Psoas muscle (tissue), 8 donors: ENCODE measurements around the gene INPP4A. TPM values are rescaled to one million over a fixed set of nuclear protein-coding genes. Genes with fewer than 3 reads are reported as not detected.

ENCODE experiments used
- ATAC-seq, 4 donors: fragments of 200-7000 bp; cut with Tn5 transposase; one replicate each; pipeline ENCODE4 v1.9.1; 2020; ENCODE audit warnings: moderate library complexity in 3 of 4, mild to moderate bottlenecking in 2 of 4
- DNase-seq, 2 donors: peaks; one replicate each; pipeline ENCODE4 v3.0.0-alpha.2; 2020
- H3K27ac ChIP-seq: fragments of 200-600 bp; one replicate; pipeline ENCODE4 v1.8.0; 2022
- H3K27me3 ChIP-seq, 3 donors: fragments of 200-600 bp in 1 of 3; one replicate each; pipeline versions ENCODE4 v1.6.1 to v1.8.0; 2013 to 2022; ENCODE audit warnings: low read length in 2 of 3, mild to moderate bottlenecking in 2 of 3, moderate library complexity in 1 of 3; ENCODE audit not compliant: insufficient read depth in 3 of 3
- H3K36me3 ChIP-seq, 2 donors: fragments of 200-600 bp in 1 of 2; one replicate each; pipeline versions ENCODE4 v1.6.1 to v1.8.0; 2013 to 2022; ENCODE audit warnings: low read depth in 1 of 2, mild to moderate bottlenecking in 1 of 2, moderate library complexity in 1 of 2; ENCODE audit not compliant: insufficient read depth in 1 of 2
- H3K4me1 ChIP-seq: fragments of 200-600 bp; one replicate; pipeline ENCODE4 v1.8.0; 2022
- H3K4me3 ChIP-seq: fragments of 200-600 bp; one replicate; pipeline ENCODE4 v1.8.0; 2022; ENCODE audit warnings: mild to moderate bottlenecking
- H3K9me3 ChIP-seq: fragments of 200-600 bp; one replicate; pipeline ENCODE4 v1.8.0; 2022
- WGBS, 3 donors: extraction: QIAGEN DNeasy Blood & Tissue Kit; methylation state at CpG; one replicate each; pipeline versions ENCODE4 v1.1.6 to v1.1.7; 2013; 5-methylcytosine and 5-hydroxymethylcytosine counted together
- intact Hi-C, 2 donors: fragments of 100-400 bp; cut with DNase I; formaldehyde crosslinking; loops; one replicate each; pipeline versions ENCODE4 v1.11.0 to v1.14.2; 2022
- polyA plus RNA-seq, 3 donors: library from polyadenylated mRNA; stranded (reverse); fragments of 200-250 nt; gene quantifications; one replicate each; pipeline ENCODE4 v1.2.3, GENCODE V29; 2013
- total RNA-seq, 4 donors: library from RNA; stranded (reverse); fragmentation: NEBNext Ultra II Directional in 2 of 4; extraction: Animal tissue kit (Norgen Biotek cat#: 25700) in 2 of 4; gene quantifications; one replicate each; pipeline versions ENCODE4 v1.2.1 to v1.2.4, GENCODE V29; 2021 to 2023
- TF ChIP-seq, protein P1 (sequence below): fragments of 200-600 bp; IDR thresholded peaks from one replicate; pipeline ENCODE4 v1.8.0; 2022; ENCODE audit warnings: antibody characterized with exemption
- donor health status: healthy with polysubstance abuse.
- donor health status: DM: no; HTN: no; CAD: no; lungs with moderate emphysema.
- donor health status: Bipolar disorder and iron deficiency.
- donor health status: healthy.
- donor health status: DM: yes; HTN: yes; CAD: no.
- donor health status: DM: no; HTN: no; CAD: no.
- donor health status: DM: no; HTN: no; CAD: no.
- donor health status: DM: yes; HTN: yes; CAD: no.

Gene INPP4A
- total and polyA plus RNA-seq, 7 donors, result 2.2 to 19.7 (median 9.8) TPM

DNA sequence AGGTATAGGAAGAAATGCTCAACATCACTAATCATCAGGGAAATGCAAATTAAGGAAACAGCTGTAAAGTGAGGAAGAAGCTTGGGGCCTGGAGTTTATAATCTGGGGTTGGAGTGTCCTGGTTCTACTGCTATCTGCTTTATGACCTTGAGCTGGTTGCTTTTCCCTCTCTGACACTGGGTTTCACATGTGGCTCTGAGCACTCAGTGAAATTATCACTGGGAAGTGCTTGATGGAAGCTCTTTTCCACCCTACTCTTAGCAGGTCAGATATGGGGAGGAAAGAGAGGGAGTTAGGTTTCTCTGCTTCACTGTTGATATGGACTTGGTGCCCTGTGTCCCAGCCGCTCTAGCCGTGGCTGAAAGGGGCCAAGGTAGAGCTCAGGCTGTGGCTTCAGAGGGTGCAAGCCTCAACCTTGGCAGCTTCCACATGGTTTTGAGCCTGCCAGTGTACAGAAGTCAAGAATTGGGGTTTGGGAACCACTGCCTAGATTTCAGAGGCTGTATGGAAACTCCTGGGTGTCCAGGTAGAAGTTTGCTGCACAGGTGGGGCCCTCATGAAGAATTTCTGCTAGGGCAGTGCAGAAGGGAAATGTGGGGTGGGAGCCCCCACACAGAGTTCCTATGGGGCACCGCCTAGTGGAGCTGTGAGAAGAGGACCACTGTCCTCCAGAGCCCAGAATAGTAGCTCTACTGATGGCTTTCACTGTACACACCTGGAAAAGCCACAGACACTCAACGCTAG is 52.3 kb downstream of the INPP4A start:
- H3K27me3 ChIP-seq, result no peaks in the 10 kb centered on the region
- ATAC-seq, result no peak
- intact Hi-C loops, result no loop called here
- peaks cover 4% of the 10 kb centered on the region for H3K9me3 ChIP-seq
- no peak for DNase-seq
- H3K4me3 ChIP-seq, result no peak overlapping the region
- 99 to 100% (median 100%) methylated on average over 4 of the region's 4 CpGs for WGBS, 3 donors
- H3K36me3 ChIP-seq, result no peaks in the 10 kb centered on the region
- no peaks in the 10 kb centered on the region for H3K4me1 ChIP-seq
- TF ChIP-seq, protein P1, sequence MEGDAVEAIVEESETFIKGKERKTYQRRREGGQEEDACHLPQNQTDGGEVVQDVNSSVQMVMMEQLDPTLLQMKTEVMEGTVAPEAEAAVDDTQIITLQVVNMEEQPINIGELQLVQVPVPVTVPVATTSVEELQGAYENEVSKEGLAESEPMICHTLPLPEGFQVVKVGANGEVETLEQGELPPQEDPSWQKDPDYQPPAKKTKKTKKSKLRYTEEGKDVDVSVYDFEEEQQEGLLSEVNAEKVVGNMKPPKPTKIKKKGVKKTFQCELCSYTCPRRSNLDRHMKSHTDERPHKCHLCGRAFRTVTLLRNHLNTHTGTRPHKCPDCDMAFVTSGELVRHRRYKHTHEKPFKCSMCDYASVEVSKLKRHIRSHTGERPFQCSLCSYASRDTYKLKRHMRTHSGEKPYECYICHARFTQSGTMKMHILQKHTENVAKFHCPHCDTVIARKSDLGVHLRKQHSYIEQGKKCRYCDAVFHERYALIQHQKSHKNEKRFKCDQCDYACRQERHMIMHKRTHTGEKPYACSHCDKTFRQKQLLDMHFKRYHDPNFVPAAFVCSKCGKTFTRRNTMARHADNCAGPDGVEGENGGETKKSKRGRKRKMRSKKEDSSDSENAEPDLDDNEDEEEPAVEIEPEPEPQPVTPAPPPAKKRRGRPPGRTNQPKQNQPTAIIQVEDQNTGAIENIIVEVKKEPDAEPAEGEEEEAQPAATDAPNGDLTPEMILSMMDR, result no peak
- H3K27ac ChIP-seq, result no peak overlapping the region

DNA sequence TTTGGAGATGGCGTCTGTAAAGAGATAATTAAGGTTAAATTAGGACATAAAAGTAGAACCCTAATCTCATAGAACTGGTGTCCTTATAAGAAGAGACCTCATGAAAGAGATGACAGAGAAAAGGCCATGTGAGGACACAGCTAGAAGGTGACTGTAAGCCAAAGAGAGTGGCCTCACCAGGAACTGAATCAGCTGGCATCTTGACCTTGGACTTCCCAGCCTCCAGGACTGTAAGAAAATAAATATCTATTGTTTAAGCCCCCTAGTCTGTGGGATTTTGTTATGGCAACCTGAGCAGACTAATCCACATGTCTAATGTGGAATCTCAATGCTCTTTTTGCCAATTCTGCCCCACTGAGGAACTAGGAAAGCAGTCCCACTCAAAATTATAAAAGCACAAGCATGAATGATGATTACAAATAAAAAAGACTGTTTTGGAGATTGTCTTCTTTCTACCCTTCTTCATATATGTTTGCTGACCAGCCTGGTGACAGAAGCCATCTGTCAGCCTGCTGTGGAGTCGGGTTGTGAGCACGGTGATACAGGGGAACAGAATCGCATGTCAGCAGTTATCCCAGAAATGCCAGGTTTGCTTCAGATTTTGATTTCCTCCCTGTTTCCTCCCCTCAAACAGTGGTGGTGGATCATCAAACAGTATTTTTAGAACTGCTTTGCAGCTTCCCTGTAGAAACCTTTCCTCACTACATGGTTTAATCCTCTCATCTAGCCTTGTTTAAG is 54.2 kb downstream of the INPP4A start:
- intact Hi-C loops, result no loop called here
- Histone ChIP-seq H3K36me3 (no peaks in the 10 kb centered on the region), H3K4me3 (no peak overlapping the region), H3K9me3 (peaks cover 4% of the 10 kb centered on the region), H3K4me1 (peaks cover 15% of the 10 kb centered on the region), H3K27ac (no peak overlapping the region), H3K27me3 (no peaks in the 10 kb centered on the region)
- no peak for DNase-seq
- whole genome bisulfite sequencing, 3 donors, result 59 to 66% (median 63%) methylated on average over 4 of the region's 4 CpGs
- ATAC-seq, result no peak
- TF ChIP-seq, protein P1, result no peak

DNA sequence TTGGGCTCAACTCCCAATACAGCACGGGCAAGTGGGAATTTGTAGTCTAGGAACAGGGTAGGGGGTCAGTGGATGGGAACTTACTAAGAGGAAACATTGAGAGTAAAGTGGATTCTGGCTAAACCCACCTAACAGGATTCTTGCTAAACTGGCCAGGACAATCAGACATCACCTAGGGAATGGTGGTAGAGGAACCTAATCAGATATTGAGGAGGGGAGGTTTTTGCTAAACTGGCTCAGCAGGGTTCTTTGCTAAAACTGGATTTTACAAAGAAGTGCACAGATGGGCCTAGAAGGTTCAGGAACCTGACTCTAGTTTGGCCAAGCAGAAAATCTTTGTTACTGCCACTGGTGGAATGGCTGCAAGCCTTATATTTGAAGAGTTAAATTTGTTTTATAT is 55.9 kb downstream of the INPP4A start:
- TF ChIP-seq, protein P1, result no peak
- Histone ChIP-seq H3K36me3 (no peaks in the 10 kb centered on the region), H3K4me1 (peaks cover 32% of the 10 kb centered on the region), H3K27me3 (no peaks in the 10 kb centered on the region), H3K9me3 (peaks cover 4% of the 10 kb centered on the region), H3K4me3 (no peak overlapping the region), H3K27ac (no peak overlapping the region)
- ATAC-seq (no peak), DNase-seq (no peak)
- WGBS, 3 donors, result 94 to 97% (median 97%) methylated on average over 1 of the region's 1 CpG
- intact Hi-C loops, result no loop called here

DNA sequence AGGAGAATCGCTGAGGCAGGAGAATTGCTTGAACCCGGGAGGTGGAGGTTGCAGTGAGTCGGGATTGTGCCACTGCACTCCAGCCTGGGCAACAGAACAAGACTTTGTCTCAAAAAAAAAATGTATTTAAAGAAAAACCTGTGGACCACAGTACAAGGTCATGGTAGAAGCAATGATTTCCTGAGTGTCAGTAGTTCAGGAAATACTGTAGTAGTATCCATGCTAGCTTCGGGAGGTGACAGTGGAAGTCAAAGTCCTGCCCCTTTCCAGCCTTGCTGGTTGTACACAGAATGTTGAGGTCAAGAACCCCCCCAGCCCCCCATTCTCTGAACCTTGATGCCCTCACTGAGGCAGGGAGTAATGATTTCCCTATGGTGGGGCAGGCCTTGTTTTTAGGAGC is 56.6 kb downstream of the INPP4A start:
- Histone ChIP-seq H3K27me3 (no peaks in the 10 kb centered on the region), H3K4me3 (no peak overlapping the region), H3K36me3 (no peaks in the 10 kb centered on the region), H3K9me3 (peaks cover 4% of the 10 kb centered on the region), H3K27ac (no peak overlapping the region), H3K4me1 (peaks cover 32% of the 10 kb centered on the region)
- ATAC-seq (no peak), DNase-seq (no peak)
- intact Hi-C loops, result no loop called here
- TF ChIP-seq, protein P1, result no peak
- 93 to 95% (median 94%) methylated on average over 4 of the region's 4 CpGs for WGBS, 3 donors
